Measurements from ENCODE around the gene DNAH8.

GRCh38 chr6:38755874-38756273 is 40.8 kb downstream of the DNAH8 start:
- TF ChIP-seq CTCF (IDR thresholded peaks at IDR 0.05 in 2 of 3, conservative IDR thresholded peaks at IDR 0.05 in 1 of 3; ENCODE audit: borderline replicate concordance in 1 of 3, insufficient read depth in 1 of 3, low read depth in 2 of 3, low read length in 2 of 3), result no peak
- TF ChIP-seq MAX (IDR thresholded peaks at IDR 0.05), result peak; percentile 56; the same call in 1 of the 2 replicates
- no peak for TF ChIP-seq ELF1 (IDR thresholded peaks at IDR 0.05; ENCODE audit: borderline replicate concordance, low read depth)
- peak; percentile 64; the same call in 1 of the 2 replicates for TF ChIP-seq EGR1 (IDR thresholded peaks at IDR 0.05; ENCODE audit: low read depth)
- no peak for TF ChIP-seq EZH2 (IDR thresholded peaks at IDR 0.05)
- TF ChIP-seq POLR2A (IDR thresholded peaks at IDR 0.05; ENCODE audit: borderline replicate concordance, extremely low read depth, insufficient read depth, insufficient read length), result no peak
- TF ChIP-seq CEBPB (IDR thresholded peaks at IDR 0.05; ENCODE audit: low read depth), result peak; percentile 76
- TF ChIP-seq ZNF274 (IDR thresholded peaks at IDR 0.05; ENCODE audit: low read depth, low read length), result no peak
- TF ChIP-seq ZBTB33 (IDR thresholded peaks at IDR 0.05; ENCODE audit: extremely low read depth, insufficient replicate concordance, low read length), result no peak
